Right lobe of liver (tissue), 6 donors: ENCODE data around the gene SH2D7. TPM values are rescaled to one million over a fixed set of nuclear protein-coding genes. Genes with fewer than 3 reads are reported as not detected.

ENCODE experiments used
- ATAC-seq, 4 donors: fragments of 200-7000 bp; cut with Tn5 transposase; one replicate each; pipeline ENCODE4 v1.9.1; 2020; ENCODE audit warnings: mild to moderate bottlenecking in 4 of 4, moderate library complexity in 4 of 4
- DNase-seq, 3 donors: peaks; one replicate each; pipeline ENCODE4 v3.0.0-alpha.2; 2020
- H3K27ac ChIP-seq, 3 donors: fragments of 200-600 bp; one replicate each; pipeline ENCODE4 v1.8.0; 2022
- H3K27me3 ChIP-seq, 2 donors: fragments of 200-600 bp; one replicate each; pipeline ENCODE4 v1.8.0; 2022
- H3K36me3 ChIP-seq, 4 donors: fragments of 200-600 bp; sonication (generic) in 1 of 4; one replicate each; pipeline versions ENCODE4 v1.5.1 to v1.8.0; 2017 to 2022; ENCODE audit warnings: control low read depth in 1 of 4
- H3K4me1 ChIP-seq, 4 donors: fragments of 200-600 bp; sonication (generic) in 1 of 4; one replicate each; pipeline versions ENCODE4 v1.5.1 to v1.8.0; 2017 to 2022; ENCODE audit warnings: control low read depth in 1 of 4
- H3K4me3 ChIP-seq, 3 donors: fragments of 200-600 bp; one replicate each; pipeline ENCODE4 v1.8.0; 2022
- H3K9me3 ChIP-seq, 4 donors: fragments of 200-600 bp; sonication (generic) in 1 of 4; one replicate each; pipeline versions ENCODE4 v1.5.1 to v1.8.0; 2017 to 2022; ENCODE audit warnings: control low read depth in 1 of 4
- POLR2A ChIP-seq: fragments of 450-650 bp; IDR thresholded peaks from one replicate; pipeline ENCODE4 v1.6.1; 2017; ENCODE audit warnings: antibody characterized with exemption, mild to moderate bottlenecking
- WGBS: methylation state at CpG from one replicate; pipeline ENCODE4 v1.1.6; 2018; ENCODE audit warnings: low coverage, low lambda C conversion rate; ENCODE audit not compliant: insufficient coverage; ENCODE audit errors: missing lambda C conversion rate; 5-methylcytosine and 5-hydroxymethylcytosine counted together
- intact Hi-C, 2 donors: fragments of 100-400 bp; cut with DNase I; formaldehyde crosslinking; loops; one replicate each; pipeline versions ENCODE4 v1.11.2 to v1.14.1; 2022
- total RNA-seq, 6 experiments: library from RNA; depleted of rRNA in 2 of 6; stranded (reverse); fragments of >200 nt in 2 of 6; fragmentation: NEBNext Ultra II Directional in 3 of 6; extraction: Animal tissue kit (Norgen Biotek cat#: 25700) in 3 of 6; gene quantifications; one replicate each; pipeline versions ENCODE4 v1.1.0 to v1.2.4, GENCODE V29; 2016 to 2023
- TF ChIP-seq, protein P1 (sequence below), 4 donors: fragments of 200-600 bp in 3 of 4; fragments of 450-650 bp in 1 of 4; IDR thresholded peaks; one replicate each; pipeline versions ENCODE4 v1.5.1 to v1.8.0; 2016 to 2022; ENCODE audit warnings: antibody characterized with exemption in 4 of 4, mild to moderate bottlenecking in 2 of 4
- donor health status: DM: no; HTN: yes; CAD: no.
- donor health status: DM: no; HTN: no; CAD: no.
- donor health status: DM: no; HTN: no; CAD: no.
- donor health status: DM: no; HTN: yes; CAD: no.
- donor health status: DM: no; HTN: yes; CAD: no.

The SH2D7 gene
- total RNA-seq, 6 experiments from 2014 or later = not detected

DNA sequence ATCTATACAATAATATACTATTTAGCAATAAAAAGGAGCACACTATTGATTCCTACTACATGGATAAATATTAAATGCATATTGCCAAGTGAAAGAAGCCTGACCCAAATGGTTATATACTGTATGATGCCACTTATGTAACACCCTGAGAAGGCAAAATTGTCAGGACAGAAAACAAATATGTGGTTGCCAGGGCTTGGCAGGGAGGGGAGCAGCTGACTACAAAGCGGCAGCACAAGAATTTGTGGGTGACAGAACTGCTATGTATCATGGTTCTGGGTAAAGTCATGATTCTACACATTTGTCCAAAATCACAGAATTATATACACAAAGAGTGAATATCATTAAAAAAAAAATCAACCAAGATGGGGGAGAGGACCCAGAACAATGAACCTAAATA is 37.4 kb upstream of the SH2D7 start:
- TF ChIP-seq, protein P1, sequence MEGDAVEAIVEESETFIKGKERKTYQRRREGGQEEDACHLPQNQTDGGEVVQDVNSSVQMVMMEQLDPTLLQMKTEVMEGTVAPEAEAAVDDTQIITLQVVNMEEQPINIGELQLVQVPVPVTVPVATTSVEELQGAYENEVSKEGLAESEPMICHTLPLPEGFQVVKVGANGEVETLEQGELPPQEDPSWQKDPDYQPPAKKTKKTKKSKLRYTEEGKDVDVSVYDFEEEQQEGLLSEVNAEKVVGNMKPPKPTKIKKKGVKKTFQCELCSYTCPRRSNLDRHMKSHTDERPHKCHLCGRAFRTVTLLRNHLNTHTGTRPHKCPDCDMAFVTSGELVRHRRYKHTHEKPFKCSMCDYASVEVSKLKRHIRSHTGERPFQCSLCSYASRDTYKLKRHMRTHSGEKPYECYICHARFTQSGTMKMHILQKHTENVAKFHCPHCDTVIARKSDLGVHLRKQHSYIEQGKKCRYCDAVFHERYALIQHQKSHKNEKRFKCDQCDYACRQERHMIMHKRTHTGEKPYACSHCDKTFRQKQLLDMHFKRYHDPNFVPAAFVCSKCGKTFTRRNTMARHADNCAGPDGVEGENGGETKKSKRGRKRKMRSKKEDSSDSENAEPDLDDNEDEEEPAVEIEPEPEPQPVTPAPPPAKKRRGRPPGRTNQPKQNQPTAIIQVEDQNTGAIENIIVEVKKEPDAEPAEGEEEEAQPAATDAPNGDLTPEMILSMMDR (IDR thresholded peaks at IDR 0.05) = no peak
- TF ChIP-seq POLR2A = no peak
- DNase-seq (peak in 1 of 3 donors; percentile 50), ATAC-seq (peak in 2 of 4 donors; percentile 25 to 29)
- Histone ChIP-seq H3K4me1 (peaks cover 0 to 68% (median 38%) of the 10 kb centered on the region in 4 donors), H3K36me3 (no peaks in the 10 kb centered on the region), H3K9me3 (no peaks in the 10 kb centered on the region), H3K27me3 (no peaks in the 10 kb centered on the region), H3K4me3 (no peak overlapping the region), H3K27ac (peak overlapping the region in 2 of 3 donors; percentile 56 to 79)
- 27% methylated on average over 1 of the region's 1 CpG for WGBS
- intact Hi-C loops = no loop called here

DNA sequence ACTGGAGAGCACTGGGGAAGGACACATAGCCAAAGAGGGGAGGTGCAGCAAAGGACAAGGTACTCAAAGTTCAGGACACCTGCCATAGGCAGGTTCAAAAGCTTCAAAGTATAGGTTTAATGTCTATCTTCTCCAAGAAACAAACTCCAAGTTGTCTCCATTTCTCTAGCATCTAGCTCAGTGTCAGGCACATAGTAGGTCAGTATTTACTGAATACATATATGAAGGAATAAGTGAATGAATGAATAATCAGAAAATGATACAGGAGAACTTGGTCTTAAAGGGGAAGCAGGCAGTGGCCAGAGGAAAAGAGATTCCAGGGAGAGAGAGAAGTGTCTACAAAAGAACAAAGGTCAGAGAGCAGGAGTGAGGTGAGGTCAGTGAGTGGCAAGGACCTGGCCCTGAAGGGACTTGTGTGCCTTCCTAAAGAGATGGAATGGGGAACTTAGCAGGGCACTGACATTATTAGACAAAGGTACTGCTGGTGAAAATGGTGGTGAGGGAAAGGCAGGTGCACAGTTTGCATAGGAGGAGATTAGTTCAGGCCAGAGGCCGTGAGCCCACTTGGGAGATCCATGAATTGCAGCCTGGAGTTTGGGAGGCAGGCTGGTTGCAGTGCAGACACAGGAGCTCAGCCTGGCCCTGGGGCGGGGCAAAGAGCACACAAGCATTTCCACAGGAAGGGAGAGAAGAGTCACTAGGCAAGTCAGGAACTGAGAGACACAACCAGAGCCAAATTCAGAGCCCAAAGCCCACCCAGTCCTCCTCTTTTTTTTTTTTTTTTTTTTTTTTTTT is 36.2 kb upstream of the SH2D7 start:
- WGBS = 0% methylated on average over 1 of the region's 2 CpGs
- Histone ChIP-seq H3K4me3 (no peak overlapping the region), H3K27me3 (no peaks in the 10 kb centered on the region), H3K9me3 (no peaks in the 10 kb centered on the region), H3K4me1 (peaks cover 0 to 79% (median 38%) of the 10 kb centered on the region in 4 donors), H3K27ac (peak overlapping the region; percentile 49 to 79 (median 56)), H3K36me3 (no peaks in the 10 kb centered on the region)
- intact Hi-C loops = no loop called here
- ATAC-seq = peak; percentile 71 to 83 (median 80)
- peak; percentile 53 to 78 (median 65) for DNase-seq
- TF ChIP-seq, protein P1 (IDR thresholded peaks at IDR 0.05) = no peak
- no peak for TF ChIP-seq POLR2A

DNA sequence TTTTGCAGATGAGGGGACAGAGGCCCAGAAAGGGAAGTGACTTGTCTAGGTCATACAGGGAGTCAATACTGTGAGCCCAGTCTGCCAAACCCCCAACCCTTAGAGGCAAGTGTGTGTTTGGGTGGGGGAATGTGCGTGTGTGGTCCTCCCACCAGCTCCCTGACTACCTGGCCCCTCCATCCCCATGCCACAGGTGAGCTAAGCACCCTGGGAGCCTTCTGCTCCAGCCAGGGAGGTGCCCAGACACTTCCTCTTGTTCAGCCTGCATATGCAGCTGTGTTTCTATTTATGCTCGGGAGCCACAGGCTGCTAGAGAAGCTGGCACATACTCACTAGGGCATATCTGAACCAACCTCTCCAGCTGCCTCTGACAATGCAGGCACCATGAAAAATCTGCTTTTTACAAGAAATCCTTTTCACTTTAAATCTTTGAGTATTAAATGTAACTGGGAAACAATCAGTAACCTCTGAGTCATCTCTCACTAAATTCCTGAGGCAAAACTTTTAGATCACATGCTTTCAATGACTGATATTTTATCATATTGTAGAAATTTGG is 35.6 kb upstream of the SH2D7 start:
- peaks cover 0 to 83% (median 36%) of the 10 kb centered on the region in 4 donors for H3K4me1 ChIP-seq

DNA sequence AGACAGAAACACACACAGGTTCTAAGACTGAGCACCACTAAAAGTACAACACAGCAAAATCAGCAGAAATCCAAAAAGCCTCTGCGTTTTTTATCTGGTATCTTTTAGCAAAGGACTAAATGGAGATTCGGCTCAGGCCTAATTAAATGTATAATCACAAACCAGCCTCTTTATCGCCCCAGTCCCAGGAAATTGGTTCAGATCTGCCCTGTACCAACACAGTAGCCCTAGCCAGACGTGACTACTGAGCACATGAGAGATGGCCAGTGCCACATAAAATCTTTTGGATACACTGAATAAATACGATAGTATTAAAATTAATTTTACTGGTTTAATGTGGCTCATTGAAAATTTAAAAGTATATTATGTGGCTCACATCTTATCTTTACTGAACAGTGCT is 34.6 kb upstream of the SH2D7 start:
- intact Hi-C loops = no loop called here
- TF ChIP-seq POLR2A = no peak
- TF ChIP-seq, protein P1 (IDR thresholded peaks at IDR 0.05) = no peak
- ATAC-seq = no peak
- 64% methylated on average over 5 of the region's 5 CpGs for WGBS
- Histone ChIP-seq H3K36me3 (no peaks in the 10 kb centered on the region), H3K4me1 (peaks cover 0 to 83% (median 35%) of the 10 kb centered on the region in 4 donors), H3K4me3 (no peak overlapping the region), H3K27ac (peak overlapping the region; percentile 14 to 79 (median 49)), H3K27me3 (no peaks in the 10 kb centered on the region), H3K9me3 (no peaks in the 10 kb centered on the region)
- DNase-seq = peak in 1 of 3 donors; percentile 22

More for the DNA sequence above, 35.6 kb upstream of the SH2D7 start:
- intact Hi-C loops = no loop called here
- Histone ChIP-seq H3K27me3 (no peaks in the 10 kb centered on the region), H3K9me3 (no peaks in the 10 kb centered on the region), H3K4me3 (no peak overlapping the region), H3K27ac (peak overlapping the region; percentile 49 to 79 (median 56)), H3K36me3 (no peaks in the 10 kb centered on the region)
- ATAC-seq (peak; percentile 43 to 48 (median 46)), DNase-seq (peak in 1 of 3 donors; percentile 45)
- WGBS = no CpG with 5 or more reads among the region's 2 CpGs
- TF ChIP-seq, protein P1 (IDR thresholded peaks at IDR 0.05) = no peak
